ENCODE data around the gene THEM5. TPM values are rescaled to one million over a fixed set of nuclear protein-coding genes. Genes with fewer than 3 reads are reported as not detected.

Gene THEM5
- polyA plus RNA-seq, 1 donor: 0.52 TPM

DNA sequence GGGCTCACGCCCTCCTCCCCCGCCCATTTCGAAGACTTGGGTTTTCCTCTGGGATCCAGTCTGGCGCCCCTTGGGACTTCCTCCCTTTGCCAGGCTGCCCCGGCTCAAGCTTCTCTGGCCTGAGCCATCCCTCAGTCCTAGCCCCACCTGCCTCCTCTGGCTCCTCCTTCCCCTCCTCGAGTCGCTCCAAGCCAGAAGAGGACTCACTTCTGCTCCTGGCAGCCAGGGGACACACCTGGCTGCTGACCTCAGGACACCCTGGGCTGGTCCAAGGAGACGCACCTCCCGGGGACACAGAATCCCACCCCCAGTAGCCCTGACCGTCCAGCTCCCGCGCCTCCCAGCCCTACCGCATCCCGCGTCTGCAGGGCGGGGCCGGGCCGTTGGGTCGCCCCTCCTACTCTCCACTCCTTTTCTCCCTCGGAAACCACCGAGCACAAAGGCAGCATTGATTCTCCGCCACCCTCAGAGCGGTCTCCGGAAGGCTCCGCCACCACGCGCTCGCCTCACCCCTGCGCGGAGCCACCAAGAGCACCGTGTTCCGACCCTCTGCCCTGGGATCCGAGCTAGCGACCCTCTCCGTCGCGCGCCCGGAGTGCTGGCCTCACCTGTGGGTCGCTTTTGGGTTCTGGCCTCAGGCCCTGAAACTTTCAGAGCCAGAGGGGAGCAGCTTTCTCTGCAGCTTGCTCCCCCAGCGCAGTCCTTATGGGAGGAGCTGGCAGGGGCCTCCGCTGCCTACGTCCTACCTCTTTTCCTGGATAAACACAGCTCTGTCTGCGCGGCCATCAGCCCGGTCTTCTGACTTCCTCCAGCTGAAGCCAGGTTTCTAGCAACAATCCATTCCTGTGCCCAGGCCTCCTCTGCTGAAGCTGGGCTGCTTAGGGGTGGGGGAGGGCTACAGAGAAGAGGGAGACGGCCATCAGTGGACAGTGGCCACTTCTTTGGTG is 13.8 kb downstream of the THEM5 start, which contains the start of gene C2CD4D:
Gene C2CD4D, minus strand, starts transcription at position 364 of the 947 bp plus-strand sequence. CDS start 831 bp downstream, outside the sequence.
- DNase-seq: no peak

DNA sequence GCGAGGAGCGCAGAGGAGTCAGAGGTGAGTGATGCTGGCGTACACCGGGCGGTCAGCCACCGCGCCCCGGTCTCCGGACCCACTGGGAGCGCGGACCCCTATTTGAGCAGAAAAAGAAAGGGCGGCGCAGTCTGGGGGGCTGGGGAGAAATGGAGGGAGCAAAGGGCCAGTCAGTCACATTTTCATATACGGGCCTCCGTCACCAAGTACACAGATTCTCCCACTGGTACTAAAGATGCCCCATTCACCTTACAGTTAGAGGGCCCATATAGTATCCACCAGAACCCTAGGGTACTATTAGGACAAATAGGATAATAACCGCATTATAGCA is 14.5 kb downstream of the THEM5 start:
- no peak for DNase-seq

DNA sequence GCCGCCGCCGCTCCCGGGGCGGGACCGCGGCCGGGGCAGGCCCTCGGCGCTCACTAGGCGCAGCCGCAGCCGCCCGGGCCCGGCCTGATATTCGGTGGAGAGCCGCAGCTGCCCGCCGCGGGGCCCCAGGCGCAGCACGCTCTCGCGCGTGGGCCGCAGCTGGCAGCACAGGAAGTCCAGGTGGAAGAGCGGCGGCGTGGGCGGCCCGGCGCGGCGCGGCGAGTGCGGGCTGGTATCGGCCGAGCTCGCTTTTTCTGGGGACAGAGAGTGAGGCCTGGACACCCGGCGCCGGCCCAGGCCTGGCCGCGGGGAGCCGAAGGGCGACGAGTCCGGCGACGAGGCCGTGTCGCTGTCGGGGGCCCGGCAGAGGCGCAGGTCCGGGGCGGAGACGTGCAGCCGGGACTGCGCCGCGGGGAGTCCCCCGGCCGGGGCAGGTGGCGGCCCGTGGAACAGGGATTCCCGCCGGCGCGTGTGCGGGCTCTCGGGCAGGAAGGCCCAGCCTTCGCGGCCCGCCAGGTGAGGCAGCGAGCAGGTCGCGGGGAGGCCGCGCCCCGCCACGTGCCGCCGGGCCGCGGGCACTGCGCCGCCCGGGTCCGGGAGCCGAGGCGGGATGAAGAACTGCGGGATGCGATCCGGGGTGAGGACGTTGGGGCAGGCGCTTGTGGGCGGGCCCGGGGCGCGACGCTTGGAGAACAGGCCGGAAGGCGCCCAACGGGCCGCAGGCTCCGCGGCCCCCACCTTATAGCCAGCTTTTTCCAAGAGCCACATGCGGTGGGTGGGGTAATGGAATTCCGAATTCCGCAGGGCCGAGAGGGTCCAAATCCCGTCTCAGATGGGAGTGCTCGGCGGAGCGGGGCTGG is 15.1 kb downstream of the THEM5 start:
- DNase-seq: no peak

DNA sequence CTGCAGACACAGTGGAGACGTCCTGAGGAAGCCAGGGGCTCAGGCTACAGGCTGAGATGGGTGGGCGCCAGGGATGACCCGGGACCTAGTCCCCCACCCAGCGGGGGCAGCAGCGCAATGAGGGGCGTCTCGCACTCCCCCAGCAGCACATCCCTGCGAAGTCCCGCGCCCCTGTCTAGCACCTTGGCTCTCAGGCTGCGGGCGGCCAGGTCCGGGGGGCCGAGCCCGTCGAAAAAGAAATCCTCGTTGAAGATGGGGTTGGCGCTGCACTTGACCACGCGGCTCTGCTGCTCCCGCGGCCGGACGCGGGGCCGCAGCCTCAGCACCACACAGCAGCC is 15.7 kb downstream of the THEM5 start:
- DNase-seq: no peak

DNA sequence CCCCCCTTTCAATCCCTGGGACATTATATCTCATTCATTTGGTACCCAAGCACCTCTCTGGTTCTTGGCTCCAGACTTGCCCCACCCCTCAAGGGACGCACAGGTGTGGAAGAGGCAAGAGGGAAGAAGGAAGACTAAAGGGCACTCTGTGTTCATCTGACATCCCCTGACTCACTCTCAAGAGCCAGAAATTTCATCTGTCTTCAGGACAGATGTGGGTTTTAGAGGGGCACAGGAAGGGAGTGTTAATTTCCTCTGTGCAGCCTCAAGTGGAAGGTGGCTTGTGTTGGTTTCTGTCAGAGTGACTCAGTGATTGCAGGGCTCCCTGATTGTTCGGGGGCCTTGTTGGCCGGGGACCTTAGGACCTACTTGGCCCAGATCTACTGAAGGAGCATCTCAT is 16.3 kb downstream of the THEM5 start:
- no peak for DNase-seq

DNA sequence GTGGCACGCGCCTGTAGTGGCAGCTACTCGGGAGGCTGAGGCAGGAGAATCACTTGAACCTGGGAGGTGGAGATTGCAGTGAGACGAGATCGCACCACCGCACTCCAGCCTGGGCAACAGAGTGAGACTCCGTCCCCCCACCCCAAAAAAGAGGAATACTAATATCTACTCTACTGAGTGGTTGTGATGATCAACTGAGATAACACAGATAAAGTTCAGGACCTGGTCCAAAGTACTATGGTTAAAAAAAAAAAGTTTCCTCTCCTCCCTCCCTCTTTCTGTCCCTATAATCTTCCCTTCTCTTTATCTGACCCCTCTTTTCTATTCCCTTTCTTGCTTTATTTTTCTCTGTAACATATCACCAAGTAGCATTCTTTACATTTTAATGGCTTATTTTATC is 17.9 kb downstream of the THEM5 start:
- no peak for DNase-seq

DNA sequence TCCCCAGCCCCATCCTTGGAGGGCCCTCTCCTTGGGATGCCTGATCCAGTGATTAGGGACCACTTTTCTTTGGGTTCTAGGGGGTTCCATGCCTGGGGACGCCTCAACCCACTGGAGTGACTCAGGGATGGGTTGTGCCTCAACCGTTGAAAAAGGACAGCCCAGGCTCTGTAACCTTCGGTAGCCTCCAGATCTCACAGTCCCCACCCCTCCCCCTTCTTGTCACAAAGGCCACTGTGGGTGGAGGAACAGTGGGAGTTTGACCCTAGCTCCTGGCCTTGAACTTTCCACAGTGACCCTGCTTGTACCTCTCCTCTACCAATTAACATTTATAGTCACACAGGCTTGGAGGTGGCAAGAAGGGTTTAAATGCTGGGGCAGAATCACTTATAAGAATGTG is 19.3 kb downstream of the THEM5 start:
- no peak for DNase-seq

DNA sequence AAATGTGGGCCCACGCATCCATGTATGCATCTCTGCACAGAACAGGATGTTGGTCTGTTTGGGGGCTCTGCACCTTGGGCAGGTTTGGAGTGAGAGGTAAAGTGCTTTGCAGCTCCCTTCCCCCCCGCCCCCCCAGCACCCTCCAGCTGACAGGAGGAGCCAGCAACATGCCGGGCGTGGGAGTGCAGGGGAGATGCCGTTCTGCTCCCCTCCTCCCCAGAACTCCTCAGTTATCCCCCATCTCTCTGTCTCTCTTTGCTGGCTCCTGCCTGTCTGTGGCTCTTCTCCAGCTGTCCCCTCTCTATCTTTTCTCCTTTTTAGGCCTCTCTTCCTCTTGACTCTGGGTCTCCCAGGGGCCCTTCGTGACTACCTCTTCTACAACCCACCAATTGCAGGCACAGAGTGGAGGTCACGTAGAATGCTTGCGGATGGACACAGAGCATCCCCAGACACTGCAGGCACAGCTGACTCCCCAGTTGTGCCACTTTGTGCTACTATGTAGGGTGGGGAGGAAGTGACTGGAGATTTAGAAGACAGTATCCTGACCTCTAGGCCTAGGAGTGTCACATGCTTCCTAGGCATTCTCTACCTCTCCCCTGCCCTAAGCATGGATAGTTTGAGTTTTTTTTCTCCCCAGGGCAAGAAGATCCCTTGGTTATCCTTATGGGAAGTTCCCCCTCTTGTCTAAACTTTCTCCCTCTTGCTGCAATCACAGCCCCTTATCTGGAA is 20.2 kb downstream of the THEM5 start:
- no peak for DNase-seq

DNA sequence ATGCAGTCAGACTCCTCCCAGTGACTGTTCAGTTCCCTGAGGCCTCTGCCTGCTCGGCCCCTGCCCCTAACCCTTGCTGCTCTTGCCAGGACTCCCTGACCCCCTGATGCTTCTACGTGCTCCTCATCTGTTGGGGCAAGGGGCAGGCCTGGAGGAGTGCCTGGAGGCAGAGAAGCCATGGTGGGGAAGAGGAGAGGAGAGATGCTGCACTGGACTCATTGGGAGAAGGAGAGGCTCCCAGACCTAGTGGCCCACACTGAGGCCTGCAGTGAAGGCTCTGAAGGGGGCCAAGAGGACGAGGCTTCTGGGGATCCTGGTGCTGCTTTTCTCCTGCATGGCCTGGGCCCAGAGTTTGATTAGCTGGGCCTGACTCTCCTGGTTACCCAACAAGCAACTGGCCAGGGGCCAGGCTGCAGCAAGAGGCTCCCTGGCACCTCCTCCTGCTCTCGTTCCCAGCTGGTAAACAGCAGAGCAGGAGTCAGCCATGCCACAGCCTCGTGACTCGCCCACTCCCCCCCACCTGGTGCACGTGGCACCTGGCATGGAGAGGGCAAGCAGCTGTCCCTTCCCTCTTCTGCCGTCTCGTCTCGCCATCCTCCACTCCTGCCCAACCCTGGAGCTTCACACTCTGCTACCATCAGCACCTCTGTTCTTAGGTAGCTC is 21.1 kb downstream of the THEM5 start:
- DNase-seq: no peak

DNA sequence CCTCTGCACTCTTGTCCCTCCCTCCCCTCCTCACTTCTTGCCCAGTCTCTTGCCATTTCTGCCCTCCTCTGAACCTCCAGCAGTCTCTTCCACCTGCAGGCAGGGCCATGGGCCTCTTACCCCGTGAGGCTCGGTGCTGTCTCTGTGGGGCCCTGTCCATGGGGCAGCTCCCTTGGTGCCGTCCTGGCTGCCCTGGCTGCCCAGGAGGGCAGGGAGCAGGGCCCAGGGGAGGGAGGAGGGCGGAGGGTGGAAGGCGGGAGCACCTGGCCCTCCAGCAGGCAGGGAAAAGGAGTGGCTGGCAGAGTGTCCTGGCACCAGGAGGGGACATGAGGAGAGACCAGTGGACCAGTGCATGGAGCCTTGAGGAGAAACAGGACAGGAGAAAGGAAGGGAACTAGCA is 21.9 kb downstream of the THEM5 start, which contains the start of gene RORC:
Gene RORC, minus strand, starts transcription at position 198 of the 400 bp plus-strand sequence. Its CDS starts 38 bp downstream, at position 160.
- no peak for DNase-seq

DNA sequence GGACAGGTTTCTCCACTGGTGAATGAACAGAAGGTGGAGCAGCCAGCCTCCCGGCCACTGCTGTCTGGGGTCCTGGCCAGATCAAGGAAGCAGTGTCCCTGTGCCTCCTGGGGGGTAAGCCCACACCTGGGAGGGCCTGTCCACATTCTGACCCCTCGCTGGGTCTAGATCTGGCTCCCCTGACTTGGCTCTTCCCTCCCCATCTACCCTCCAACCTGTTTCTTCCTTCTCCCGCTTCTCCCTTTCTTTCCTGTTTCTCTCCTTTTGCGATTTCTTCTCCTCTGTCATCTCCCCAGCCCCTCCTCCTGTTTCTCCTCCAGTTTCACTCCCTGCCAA is 22.3 kb downstream of the THEM5 start:
- no peak for DNase-seq

DNA sequence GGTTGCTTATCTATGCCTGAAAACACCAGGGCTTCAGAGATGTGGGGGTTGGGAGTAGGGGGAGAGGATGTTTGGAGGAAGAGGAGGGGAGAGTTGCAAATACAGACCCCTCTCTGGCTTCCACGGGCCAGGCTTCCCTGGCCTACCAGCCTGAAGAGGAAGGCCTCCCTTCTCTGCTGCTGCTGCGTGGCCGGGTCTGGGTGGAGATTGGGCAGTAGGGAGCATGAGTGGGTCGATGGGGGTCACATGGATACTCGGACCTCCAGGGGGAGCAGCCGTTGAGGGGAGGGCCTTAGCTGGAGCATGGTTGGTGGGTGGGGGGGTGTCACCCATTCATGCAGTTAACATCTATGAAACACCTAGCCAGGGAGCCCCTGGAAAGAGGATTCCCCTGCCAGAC is 23.5 kb downstream of the THEM5 start:
- DNase-seq: no peak

DNA sequence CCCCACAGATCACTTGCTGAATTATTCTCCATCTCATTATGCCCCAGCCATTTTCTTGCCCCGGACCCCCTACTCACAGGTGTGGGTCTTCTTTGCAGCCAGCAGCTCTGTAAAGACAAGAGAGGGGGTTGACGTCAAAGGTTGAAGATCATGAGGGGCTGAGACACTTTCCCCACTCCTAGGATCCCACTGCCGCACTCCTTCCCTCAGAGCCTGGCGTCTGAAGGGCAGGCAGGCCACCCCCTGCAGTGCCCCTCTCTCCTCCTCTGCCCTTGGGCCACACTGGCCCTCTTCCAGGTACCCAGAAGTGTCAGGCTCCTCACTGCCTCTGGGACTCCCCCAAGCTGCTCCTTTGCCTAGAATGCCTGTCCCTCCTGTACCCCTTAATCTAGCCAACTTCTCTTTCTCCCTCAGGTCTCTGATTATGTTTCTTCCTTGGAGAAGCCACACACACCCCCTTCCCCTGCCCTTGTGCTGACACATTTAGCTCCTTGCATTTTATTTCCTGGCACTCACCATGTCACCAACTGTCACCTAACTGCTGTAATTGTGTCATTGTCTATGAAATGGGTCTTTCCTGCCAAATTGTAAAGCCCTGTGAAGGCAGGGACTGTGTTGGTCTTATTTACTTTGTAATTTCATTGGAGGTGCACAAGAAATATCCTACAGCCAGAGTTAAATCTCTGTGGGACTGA is 24.0 kb downstream of the THEM5 start:
- no peak for DNase-seq

DNA sequence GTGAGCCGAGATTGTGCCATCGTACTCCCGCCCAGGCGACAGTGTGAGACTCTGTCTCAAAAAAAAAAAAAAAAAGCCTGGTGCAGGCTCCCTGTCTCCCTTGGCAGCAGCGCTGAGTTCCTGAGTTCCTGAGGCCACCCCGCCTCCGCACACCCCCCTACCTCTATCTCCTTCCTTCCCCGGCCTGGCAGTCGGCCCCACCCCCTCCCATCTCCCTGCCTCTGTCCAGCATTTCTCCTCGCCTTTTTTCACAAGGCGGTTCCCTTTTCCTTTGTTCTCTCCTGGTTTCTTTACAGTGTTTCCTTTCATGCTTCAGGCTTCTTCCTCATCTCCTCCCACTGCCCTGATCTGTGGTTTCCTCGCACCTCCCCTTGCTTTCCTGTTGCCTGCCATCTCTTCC is 24.6 kb downstream of the THEM5 start:
- DNase-seq: no peak

DNA sequence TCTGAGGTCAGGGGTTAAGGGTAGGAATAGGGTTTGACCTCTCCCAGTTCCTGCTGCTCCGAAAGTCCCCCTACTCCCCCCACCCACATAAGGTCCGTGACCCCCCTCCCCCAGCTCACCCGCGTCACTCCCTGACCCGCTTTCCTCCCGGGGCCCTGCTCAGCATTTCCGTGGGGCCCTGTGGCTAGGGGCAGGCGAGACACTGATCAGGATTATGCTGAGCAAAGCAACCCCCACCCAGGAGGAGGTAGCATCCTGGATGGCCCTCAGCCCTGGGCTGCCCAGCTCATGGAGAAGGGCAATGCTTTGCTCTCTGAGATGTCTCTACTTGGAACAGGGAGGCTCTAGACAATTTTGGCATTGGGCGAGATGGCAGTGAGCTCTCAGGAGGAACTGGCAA is 25.7 kb downstream of the THEM5 start:
- DNase-seq: no peak

DNA sequence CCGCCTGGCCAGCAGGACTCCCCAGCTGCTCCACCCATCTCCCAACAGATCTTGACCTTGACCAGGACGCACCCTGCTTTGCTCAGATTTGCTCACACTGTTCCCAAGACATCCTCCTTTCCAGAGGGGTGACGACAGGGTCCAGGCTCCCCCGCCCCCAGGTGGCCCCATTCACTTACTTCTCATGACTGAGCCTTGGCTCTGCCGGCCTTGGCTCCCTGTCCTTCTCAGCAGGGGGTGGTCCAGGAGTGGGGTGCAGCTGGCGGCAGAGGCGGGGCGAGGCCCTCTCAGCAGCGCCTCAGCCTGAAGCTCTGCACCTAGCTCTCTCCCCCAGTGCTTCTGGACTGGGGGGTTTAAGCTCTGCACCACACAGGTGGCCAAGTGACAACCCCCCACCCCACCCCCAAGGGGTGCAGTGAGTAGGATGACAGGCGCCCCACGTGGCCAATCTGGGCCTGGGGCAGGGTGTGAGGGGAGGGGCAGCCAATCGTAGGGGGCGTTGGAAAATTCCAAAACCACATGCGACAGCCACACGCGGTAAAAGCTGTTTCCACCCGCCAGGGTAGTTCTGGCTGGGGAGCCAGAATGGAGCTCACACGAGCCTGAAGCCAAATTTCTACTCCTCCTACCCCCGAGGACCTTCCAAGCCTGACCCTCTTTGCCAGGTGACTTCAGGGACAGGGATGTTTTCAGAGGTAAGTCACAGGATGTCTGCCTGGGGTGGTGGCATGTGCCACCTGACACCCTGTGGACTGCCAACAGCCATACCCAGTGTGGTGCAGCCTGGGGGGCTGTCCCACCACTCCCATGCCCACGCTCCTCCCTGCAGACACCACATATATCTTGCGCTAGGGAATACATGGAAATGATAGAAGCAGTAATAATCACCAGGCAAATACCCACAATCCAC is 27.5 kb downstream of the THEM5 start:
- DNase-seq: no peak

DNA sequence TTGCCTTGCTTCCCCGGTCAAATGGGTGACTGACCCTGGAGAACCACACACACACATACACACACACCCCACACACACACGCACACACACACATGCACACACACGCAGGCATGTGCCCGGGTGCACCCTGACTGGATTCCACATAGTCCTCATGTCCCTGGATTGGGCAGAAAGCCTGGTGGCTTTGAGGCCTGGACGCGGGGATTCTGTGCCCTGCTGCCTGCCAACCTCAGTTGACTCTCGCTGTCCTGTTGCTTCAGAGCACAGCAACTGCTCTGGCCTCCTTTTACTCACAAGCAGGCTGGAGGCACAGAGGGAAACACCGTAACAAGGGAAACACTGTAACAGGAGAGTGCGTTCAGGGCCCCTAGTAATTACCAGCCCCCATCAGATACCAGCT is 28.3 kb downstream of the THEM5 start:
- no peak for DNase-seq

DNA sequence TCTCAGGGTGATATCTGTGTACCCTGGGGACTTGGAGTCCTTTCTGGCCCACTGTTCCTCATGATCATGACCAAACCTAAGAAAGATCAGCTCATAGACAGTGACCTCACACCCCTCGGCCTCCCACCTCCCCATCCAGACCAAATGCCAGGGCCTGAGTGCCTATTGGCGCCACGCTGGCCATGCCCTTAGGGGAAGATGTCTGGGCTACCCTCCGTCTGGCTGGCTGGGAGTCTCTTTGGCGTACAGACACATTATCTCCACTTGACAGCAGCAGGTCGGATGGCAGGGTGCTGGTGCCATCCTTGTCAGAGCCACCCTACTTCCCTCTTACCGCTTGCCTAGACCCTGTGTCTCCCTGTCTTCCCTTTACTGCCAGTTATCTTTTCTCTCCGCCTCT is 30.3 kb downstream of the THEM5 start:
- DNase-seq: no peak

DNA sequence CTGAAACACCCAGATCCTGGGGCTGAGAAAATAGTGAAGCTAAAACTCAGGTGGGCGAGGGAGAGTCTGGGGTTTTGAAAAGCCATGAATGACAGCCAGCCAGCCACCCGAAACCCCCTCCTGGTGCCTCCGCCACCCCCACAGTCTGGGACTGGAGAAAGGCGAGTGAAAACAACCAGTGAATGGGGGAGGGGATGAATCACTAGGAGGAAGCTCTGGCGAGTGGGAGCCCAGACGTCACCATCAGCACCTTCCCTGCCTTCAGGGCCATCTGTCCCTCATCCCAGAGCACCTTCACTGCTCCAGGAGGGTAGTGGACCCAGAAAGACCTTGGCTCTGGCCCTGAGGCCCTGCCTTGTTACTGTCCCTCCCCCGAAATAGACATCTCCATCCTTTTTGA is 31.1 kb downstream of the THEM5 start:
- DNase-seq: no peak

DNA sequence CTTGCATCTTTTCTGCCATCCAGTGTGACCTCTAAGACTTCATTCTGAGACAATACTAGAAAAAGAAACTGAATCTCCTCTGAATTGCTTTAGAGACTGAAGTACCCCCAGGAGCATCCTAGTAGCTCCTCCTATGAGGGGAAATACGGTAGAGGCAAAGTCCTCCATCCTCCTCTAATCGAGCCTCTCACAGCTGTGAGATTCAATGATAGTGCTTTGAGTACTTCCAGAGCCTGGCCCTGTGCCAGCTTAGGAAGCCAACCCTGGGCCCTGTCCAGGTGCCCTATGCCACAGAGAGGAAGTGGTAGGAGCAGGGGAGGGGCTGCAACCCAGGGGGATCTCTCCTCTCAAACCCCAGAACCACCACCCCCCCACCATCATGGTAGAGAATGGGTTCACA is 32.6 kb downstream of the THEM5 start:
- DNase-seq: no peak
